GM12864 (cell line): ENCODE data around the gene EEF1AKMT3.

ENCODE experiments used
- DNase-seq: peaks from one replicate; pipeline ENCODE4 v3.0.0-alpha.2; 2011; ENCODE audit warnings: low read depth
- H3K4me3 ChIP-seq: 2 replicates; pipeline ENCODE4 v1.5.1; 2011; ENCODE audit warnings: mild to moderate bottlenecking, low read depth, low read length, control low read depth
- CTCF ChIP-seq: IDR thresholded peaks from 2 replicates; pipeline ENCODE4 v1.5.1; 2011; ENCODE audit warnings: low read depth, mild to moderate bottlenecking, moderate library complexity, low read length, control low read depth, inconsistent platforms; ENCODE audit errors: missing control alignments

Gene EEF1AKMT3

GRCh38 chr12:57781801-57782200 lies 9.4 kb downstream of the EEF1AKMT3 start:
- no peak for TF ChIP-seq CTCF
- no peak overlapping the region for H3K4me3 ChIP-seq
- DNase-seq = no peak

- no peak for DNase-seq
- TF ChIP-seq CTCF = no peak
- H3K4me3 ChIP-seq = no peak overlapping the region
Measured at GRCh38 chr12:57782243-57782607, 9.8 kb downstream of the EEF1AKMT3 start.

- peak; percentile 90 for TF ChIP-seq CTCF
- peak; percentile 87 for DNase-seq
- H3K4me3 ChIP-seq = peak within 1 kb of the TSS; percentile 97
Measured at GRCh38 chr12:57782608-57783465, 10.4 kb downstream of the EEF1AKMT3 start, which contains the start of gene TSFM. Gene TSFM, plus strand, starts transcription at chr12:57782787. Its CDS starts 15 bp downstream, at chr12:57782802.

- peak overlapping the region; percentile 97 for H3K4me3 ChIP-seq
- no peak for TF ChIP-seq CTCF
- DNase-seq = no peak
Measured at GRCh38 chr12:57783466-57783801, 11.0 kb downstream of the EEF1AKMT3 start.

GRCh38 chr12:57783861-57784260 lies 11.4 kb downstream of the EEF1AKMT3 start:
- TF ChIP-seq CTCF = no peak
- DNase-seq = no peak
- no peak overlapping the region; the same call in 1 of the 2 replicates for H3K4me3 ChIP-seq

- DNase-seq = no peak
- TF ChIP-seq CTCF = no peak
- no peak overlapping the region for H3K4me3 ChIP-seq
Measured at GRCh38 chr12:57793920-57794319, 21.5 kb downstream of the EEF1AKMT3 start.

GRCh38 chr12:57795354-57795753 lies 22.9 kb downstream of the EEF1AKMT3 start:
- H3K4me3 ChIP-seq = no peak overlapping the region
- DNase-seq = no peak
- TF ChIP-seq CTCF = no peak
